Psoas muscle (tissue), 8 donors: ENCODE data around the gene FSTL1. TPM values are rescaled to one million over a fixed set of nuclear protein-coding genes. Genes with fewer than 3 reads are reported as not detected.

Experiments used
- ATAC-seq, 4 donors: fragments of 200-7000 bp; cut with Tn5 transposase; one replicate each; pipeline ENCODE4 v1.9.1; 2020; ENCODE audit warnings: moderate library complexity in 3 of 4, mild to moderate bottlenecking in 2 of 4
- DNase-seq, 2 donors: peaks; one replicate each; pipeline ENCODE4 v3.0.0-alpha.2; 2020
- H3K27ac ChIP-seq: fragments of 200-600 bp; one replicate; pipeline ENCODE4 v1.8.0; 2022
- H3K27me3 ChIP-seq, 3 donors: fragments of 200-600 bp in 1 of 3; one replicate each; pipeline versions ENCODE4 v1.6.1 to v1.8.0; 2013 to 2022; ENCODE audit warnings: low read length in 2 of 3, mild to moderate bottlenecking in 2 of 3, moderate library complexity in 1 of 3; ENCODE audit not compliant: insufficient read depth in 3 of 3
- H3K36me3 ChIP-seq, 2 donors: fragments of 200-600 bp in 1 of 2; one replicate each; pipeline versions ENCODE4 v1.6.1 to v1.8.0; 2013 to 2022; ENCODE audit warnings: low read depth in 1 of 2, mild to moderate bottlenecking in 1 of 2, moderate library complexity in 1 of 2; ENCODE audit not compliant: insufficient read depth in 1 of 2
- H3K4me1 ChIP-seq: fragments of 200-600 bp; one replicate; pipeline ENCODE4 v1.8.0; 2022
- H3K4me3 ChIP-seq: fragments of 200-600 bp; one replicate; pipeline ENCODE4 v1.8.0; 2022; ENCODE audit warnings: mild to moderate bottlenecking
- H3K9me3 ChIP-seq: fragments of 200-600 bp; one replicate; pipeline ENCODE4 v1.8.0; 2022
- WGBS, 3 donors: extraction: QIAGEN DNeasy Blood & Tissue Kit; methylation state at CpG; one replicate each; pipeline versions ENCODE4 v1.1.6 to v1.1.7; 2013; 5-methylcytosine and 5-hydroxymethylcytosine counted together
- intact Hi-C, 2 donors: fragments of 100-400 bp; cut with DNase I; formaldehyde crosslinking; loops; one replicate each; pipeline versions ENCODE4 v1.11.0 to v1.14.2; 2022
- polyA plus RNA-seq, 3 donors: library from polyadenylated mRNA; stranded (reverse); fragments of 200-250 nt; gene quantifications; one replicate each; pipeline ENCODE4 v1.2.3, GENCODE V29; 2013
- total RNA-seq, 4 donors: library from RNA; stranded (reverse); fragmentation: NEBNext Ultra II Directional in 2 of 4; extraction: Animal tissue kit (Norgen Biotek cat#: 25700) in 2 of 4; gene quantifications; one replicate each; pipeline versions ENCODE4 v1.2.1 to v1.2.4, GENCODE V29; 2021 to 2023
- TF ChIP-seq, protein P1 (sequence below): fragments of 200-600 bp; IDR thresholded peaks from one replicate; pipeline ENCODE4 v1.8.0; 2022; ENCODE audit warnings: antibody characterized with exemption
- donor health status: healthy with polysubstance abuse.
- donor health status: DM: no; HTN: no; CAD: no; lungs with moderate emphysema.
- donor health status: Bipolar disorder and iron deficiency.
- donor health status: healthy.
- donor health status: DM: yes; HTN: yes; CAD: no.
- donor health status: DM: no; HTN: no; CAD: no.
- donor health status: DM: no; HTN: no; CAD: no.
- donor health status: DM: yes; HTN: yes; CAD: no.

The FSTL1 gene
- total and polyA plus RNA-seq, 7 donors = 11.9 to 62.6 (median 43.9) TPM

DNA sequence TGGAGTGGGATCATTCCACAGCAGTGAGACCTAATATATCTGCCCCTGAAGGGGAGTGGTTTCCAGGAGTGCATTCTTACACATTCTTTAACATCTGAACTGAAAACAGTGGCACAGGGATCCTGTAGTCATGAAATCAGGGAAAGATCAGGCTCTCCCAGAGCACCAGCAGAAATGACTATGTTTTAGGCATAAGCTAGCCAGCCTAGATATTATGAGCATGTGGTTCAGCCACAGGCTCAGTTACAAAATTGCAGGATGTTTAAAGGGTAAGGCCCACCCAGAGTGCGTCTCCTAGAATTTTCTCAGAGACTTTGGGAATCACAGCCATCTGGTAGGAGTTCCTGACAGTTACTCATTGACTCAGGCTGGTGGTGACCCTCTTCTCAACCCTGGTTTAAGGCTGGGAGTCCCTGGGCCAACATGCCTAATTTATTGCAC is 20.9 kb downstream of the FSTL1 start:
- no peaks in the 10 kb centered on the region for H3K4me1 ChIP-seq
- no peak overlapping the region for H3K4me3 ChIP-seq
- no peak overlapping the region for H3K27ac ChIP-seq
- H3K36me3 ChIP-seq = peaks cover 0 to 7% of the 10 kb centered on the region in 2 donors
- ATAC-seq (peak in 1 of 4 donors; percentile 18), DNase-seq (no peak)
- H3K9me3 ChIP-seq = no peaks in the 10 kb centered on the region
- no peaks in the 10 kb centered on the region for H3K27me3 ChIP-seq
- intact Hi-C loops = loop anchor here in 1 of 2 donors (5.0 kb wide), 1 partner anchor 127 kb away; no protein-coding TSS in a partner anchor
- 85 to 93% (median 85%) methylated on average over 1 of the region's 1 CpG for whole genome bisulfite sequencing, 3 donors
- TF ChIP-seq, protein P1, sequence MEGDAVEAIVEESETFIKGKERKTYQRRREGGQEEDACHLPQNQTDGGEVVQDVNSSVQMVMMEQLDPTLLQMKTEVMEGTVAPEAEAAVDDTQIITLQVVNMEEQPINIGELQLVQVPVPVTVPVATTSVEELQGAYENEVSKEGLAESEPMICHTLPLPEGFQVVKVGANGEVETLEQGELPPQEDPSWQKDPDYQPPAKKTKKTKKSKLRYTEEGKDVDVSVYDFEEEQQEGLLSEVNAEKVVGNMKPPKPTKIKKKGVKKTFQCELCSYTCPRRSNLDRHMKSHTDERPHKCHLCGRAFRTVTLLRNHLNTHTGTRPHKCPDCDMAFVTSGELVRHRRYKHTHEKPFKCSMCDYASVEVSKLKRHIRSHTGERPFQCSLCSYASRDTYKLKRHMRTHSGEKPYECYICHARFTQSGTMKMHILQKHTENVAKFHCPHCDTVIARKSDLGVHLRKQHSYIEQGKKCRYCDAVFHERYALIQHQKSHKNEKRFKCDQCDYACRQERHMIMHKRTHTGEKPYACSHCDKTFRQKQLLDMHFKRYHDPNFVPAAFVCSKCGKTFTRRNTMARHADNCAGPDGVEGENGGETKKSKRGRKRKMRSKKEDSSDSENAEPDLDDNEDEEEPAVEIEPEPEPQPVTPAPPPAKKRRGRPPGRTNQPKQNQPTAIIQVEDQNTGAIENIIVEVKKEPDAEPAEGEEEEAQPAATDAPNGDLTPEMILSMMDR = no peak

DNA sequence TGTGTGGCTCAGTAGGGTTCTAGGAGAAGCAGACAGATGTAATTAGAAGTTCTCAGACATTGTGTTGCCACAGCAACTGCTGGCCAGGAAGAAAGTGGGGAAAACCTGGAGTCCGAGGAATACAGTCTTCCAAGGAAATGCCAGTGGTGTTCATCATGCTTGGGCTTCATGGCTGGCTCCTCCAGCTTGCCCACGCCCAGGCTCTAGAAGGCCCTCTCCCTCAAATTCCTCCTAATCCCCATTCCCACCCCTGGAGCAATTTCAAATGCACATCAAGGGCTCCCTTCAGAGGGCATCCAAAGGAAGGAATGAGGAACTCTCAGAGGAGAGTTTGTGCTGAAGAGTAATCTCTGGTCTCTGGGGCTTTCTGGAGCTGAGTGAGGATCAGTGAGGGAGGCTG is 21.9 kb downstream of the FSTL1 start:
- no peak for DNase-seq
- 74 to 85% (median 79%) methylated on average over 2 of the region's 2 CpGs for WGBS, 3 donors
- no peaks in the 10 kb centered on the region for H3K9me3 ChIP-seq
- no peak overlapping the region for H3K4me3 ChIP-seq
- TF ChIP-seq, protein P1 = no peak
- no peaks in the 10 kb centered on the region for H3K27me3 ChIP-seq
- no peaks in the 10 kb centered on the region for H3K4me1 ChIP-seq
- peaks cover 0 to 7% of the 10 kb centered on the region in 2 donors for H3K36me3 ChIP-seq
- intact Hi-C loops = loop anchor here in 1 of 2 donors (5.0 kb wide), 1 partner anchor 128 kb away; no protein-coding TSS in a partner anchor
- no peak for ATAC-seq
- H3K27ac ChIP-seq = no peak overlapping the region

DNA sequence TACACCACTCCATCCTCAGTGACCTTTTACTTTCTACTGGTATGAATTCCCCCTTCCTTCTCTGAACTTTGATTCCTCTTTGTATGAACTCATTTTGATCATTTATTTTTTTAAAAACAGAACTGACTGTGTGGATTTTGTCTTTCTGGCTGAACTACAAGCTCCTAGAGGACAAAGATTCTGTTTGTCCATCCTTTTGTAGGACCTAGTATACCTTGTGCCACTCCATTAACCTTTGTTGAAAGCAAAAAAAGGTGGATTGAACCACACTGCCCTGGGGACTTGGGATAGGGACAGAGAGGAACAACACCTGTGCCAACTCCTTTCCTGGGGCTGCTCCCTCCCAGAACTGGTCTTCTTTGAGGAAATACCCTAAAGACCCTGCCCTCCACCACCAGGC is 23.6 kb downstream of the FSTL1 start:
- no peak for DNase-seq
- Histone ChIP-seq H3K27me3 (no peaks in the 10 kb centered on the region), H3K27ac (no peak overlapping the region), H3K4me1 (no peaks in the 10 kb centered on the region), H3K4me3 (no peak overlapping the region), H3K36me3 (peaks cover 0 to 7% of the 10 kb centered on the region in 2 donors), H3K9me3 (no peaks in the 10 kb centered on the region)
- ATAC-seq = no peak
- TF ChIP-seq, protein P1 = no peak
- intact Hi-C loops = loop anchor here in 1 of 2 donors (5.0 kb wide), 1 partner anchor 130 kb away; no protein-coding TSS in a partner anchor

DNA sequence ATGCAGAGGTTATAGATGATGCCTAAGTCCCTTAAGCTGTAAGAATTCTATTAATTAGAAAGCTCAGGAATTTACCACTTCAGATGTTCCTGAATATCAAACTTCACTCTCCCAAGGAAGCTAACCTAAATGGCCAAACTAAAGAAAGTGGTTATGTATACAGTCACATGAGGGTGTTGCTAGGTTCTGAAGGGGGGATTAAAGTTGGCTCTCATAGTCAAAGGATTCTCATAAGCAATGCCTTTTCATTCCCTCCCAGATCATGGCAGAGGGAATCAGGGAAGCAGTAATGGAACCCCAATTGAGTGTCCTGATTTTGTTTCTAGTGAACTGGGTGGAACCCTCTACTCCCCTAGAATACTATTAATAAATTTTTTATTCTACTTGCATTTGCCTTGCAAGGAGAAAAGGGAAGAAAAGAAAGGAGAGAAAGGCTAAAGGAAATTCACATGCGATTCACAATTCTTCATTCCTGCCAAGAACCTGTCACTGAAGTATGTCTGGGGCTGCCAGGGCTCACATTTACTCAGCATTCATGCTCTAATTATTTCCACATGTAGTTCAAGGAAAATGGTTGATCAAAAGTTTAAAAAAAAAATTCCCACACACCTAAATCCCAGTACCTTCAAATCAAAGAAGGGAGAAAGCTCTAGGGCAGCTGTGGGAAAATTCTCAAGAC is 25.1 kb downstream of the FSTL1 start:
- Histone ChIP-seq H3K4me1 (no peaks in the 10 kb centered on the region), H3K9me3 (no peaks in the 10 kb centered on the region), H3K4me3 (no peak overlapping the region), H3K36me3 (peaks cover 0 to 3% of the 10 kb centered on the region in 2 donors), H3K27ac (no peak overlapping the region), H3K27me3 (no peaks in the 10 kb centered on the region)
- peak in 2 of 4 donors; percentile 43 to 67 for ATAC-seq
- WGBS, 3 donors = 14 to 24% (median 15%) methylated on average over 1 of the region's 1 CpG
- TF ChIP-seq, protein P1 = no peak
- DNase-seq = peak in 1 of 2 donors; percentile 38
- intact Hi-C loops = loop anchor here in 1 of 2 donors (5.0 kb wide), 1 partner anchor 132 kb away; no protein-coding TSS in a partner anchor
